CD4-positive, CD25-positive, alpha-beta regulatory T cell (primary cell): ENCODE data around the gene BMPER. TPM values are rescaled to one million over a fixed set of nuclear protein-coding genes. Genes with fewer than 3 reads are reported as not detected.
A peak's percentile ranks its signal among the peaks of the same experiment; 100 is the strongest.

Experiments
- ATAC-seq, 2 donors: fragments of 150-1000 bp; cut with Tn5 transposase; one replicate each; pipeline ENCODE4 v1.10.0; 2021; ENCODE audit warnings: low read depth in 2 of 2, moderate number of reproducible peaks in 2 of 2, moderate library complexity in 1 of 2
- DNase-seq, 3 donors: peaks; one replicate each; pipeline versions ENCODE4 v3.0.0 to v3.0.0-alpha.2; 2012 to 2022; ENCODE audit warnings: mixed read lengths in 1 of 3
- H3K27ac ChIP-seq: one replicate; pipeline ENCODE4 v1.7.0; 2013; ENCODE audit warnings: mild to moderate bottlenecking, low read length; ENCODE audit not compliant: insufficient read depth, poor library complexity, severe bottlenecking
- H3K27me3 ChIP-seq: one replicate; pipeline ENCODE4 v1.7.0; 2013; ENCODE audit warnings: low read length; ENCODE audit not compliant: control insufficient read depth, insufficient read depth
- H3K36me3 ChIP-seq: one replicate; pipeline ENCODE4 v1.7.0; 2013; ENCODE audit warnings: mild to moderate bottlenecking, low read length, moderate library complexity; ENCODE audit not compliant: control insufficient read depth, insufficient read depth
- H3K4me1 ChIP-seq: 2 replicates; pipeline ENCODE4 v1.7.0; 2013; ENCODE audit warnings: mild to moderate bottlenecking, low read length; ENCODE audit not compliant: insufficient read depth, control insufficient read depth, poor library complexity, severe bottlenecking
- H3K4me3 ChIP-seq: one replicate; pipeline ENCODE4 v1.7.0; 2013; ENCODE audit warnings: low read depth, mild to moderate bottlenecking, low read length, moderate library complexity
- H3K9me3 ChIP-seq, 2 experiments: 1 replicate in 1 of 2; 2 replicates in 1 of 2; pipeline ENCODE4 v1.7.0; 2013; ENCODE audit warnings: low read length in 2 of 2, mild to moderate bottlenecking in 1 of 2, moderate library complexity in 1 of 2; ENCODE audit not compliant: control insufficient read depth in 2 of 2
- H3K27ac Mint-ChIP-seq, 3 donors: one replicate each; pipeline ENCODE4 v1.8.0; 2020 to 2022; ENCODE audit warnings: mild to moderate bottlenecking in 3 of 3, mixed read lengths in 3 of 3, moderate library complexity in 2 of 3
- H3K27me3 Mint-ChIP-seq: one replicate; pipeline ENCODE4 v1.8.0; 2022; ENCODE audit warnings: mild to moderate bottlenecking, mixed read lengths
- H3K36me3 Mint-ChIP-seq: one replicate; pipeline ENCODE4 v1.8.0; 2020; ENCODE audit warnings: mixed read lengths
- H3K4me1 Mint-ChIP-seq, 4 donors: one replicate each; pipeline ENCODE4 v1.8.0; 2020 to 2022; ENCODE audit warnings: mixed read lengths in 4 of 4, mild to moderate bottlenecking in 1 of 4
- H3K4me3 Mint-ChIP-seq, 4 donors: one replicate each; pipeline ENCODE4 v1.8.0; 2020 to 2022; ENCODE audit warnings: mild to moderate bottlenecking in 4 of 4, mixed read lengths in 4 of 4, moderate library complexity in 3 of 4
- H3K9me3 Mint-ChIP-seq, 7 donors: one replicate each; pipeline ENCODE4 v1.8.0; 2020 to 2022; ENCODE audit warnings: mixed read lengths in 7 of 7, mild to moderate bottlenecking in 3 of 7, moderate library complexity in 2 of 7
- polyA plus RNA-seq, 4 donors: library from polyadenylated mRNA; unstranded; fragments of 300-500 nt; fragmentation: Illumina TruSeq; gene quantifications; one replicate each; pipeline ENCODE4 v1.2.3, GENCODE V29; 2021
- total RNA-seq: library from RNA; stranded (reverse); gene quantifications from one replicate; pipeline ENCODE4 v1.2.3, GENCODE V29; 2022

BMPER gene
- total and polyA plus RNA-seq, 5 donors from 2014 or later, result not detected

GRCh38 chr7:33904681-33905388 lies 504 bp upstream of the BMPER start:
- no peaks in the 10 kb centered on the region for H3K9me3 ChIP-seq
- H3K27me3 ChIP-seq, result peaks cover 50% of the 10 kb centered on the region
- Mint-ChIP-seq H3K4me3 (peak overlapping the region in 2 of 4 donors; percentile 59 to 65), H3K9me3 (peaks cover 0 to 5% (median 0%) of the 10 kb centered on the region in 7 donors), H3K36me3 (no peaks in the 10 kb centered on the region), H3K27me3 (peaks cover 58% of the 10 kb centered on the region), H3K4me1 (peaks cover 0 to 8% (median 0%) of the 10 kb centered on the region in 4 donors), H3K27ac (no peak overlapping the region)
- H3K27ac ChIP-seq, result no peak overlapping the region
- ATAC-seq (no peak), DNase-seq (no peak)
- H3K4me3 ChIP-seq, result no peak overlapping the region
- peaks cover 12% of the 10 kb centered on the region for H3K4me1 ChIP-seq
- H3K36me3 ChIP-seq, result no peaks in the 10 kb centered on the region

- H3K27me3 Mint-ChIP-seq, result peaks cover 57% of the 10 kb centered on the region
- H3K27me3 ChIP-seq, result peaks cover 40% of the 10 kb centered on the region
Measured at GRCh38 chr7:33906697-33907096, 1.4 kb downstream of the BMPER start.

GRCh38 chr7:33907625-33908024 lies 2.3 kb downstream of the BMPER start:
- DNase-seq (no peak), ATAC-seq (no peak)
- Histone ChIP-seq H3K9me3 (no peaks in the 10 kb centered on the region), H3K4me3 (no peak overlapping the region), H3K4me1 (peaks cover 12% of the 10 kb centered on the region), H3K36me3 (no peaks in the 10 kb centered on the region), H3K27ac (no peak overlapping the region), H3K27me3 (peaks cover 32% of the 10 kb centered on the region)
- peaks cover 0 to 8% (median 0%) of the 10 kb centered on the region in 4 donors for H3K4me1 Mint-ChIP-seq
- no peak overlapping the region for H3K4me3 Mint-ChIP-seq
- H3K27me3 Mint-ChIP-seq, result peaks cover 50% of the 10 kb centered on the region
- peaks cover 0 to 4% (median 0%) of the 10 kb centered on the region in 7 donors for H3K9me3 Mint-ChIP-seq
- H3K36me3 Mint-ChIP-seq, result no peaks in the 10 kb centered on the region
- no peak overlapping the region for H3K27ac Mint-ChIP-seq

More at GRCh38 chr7:33906697-33907096, 1.4 kb downstream of the BMPER start:
- Mint-ChIP-seq H3K4me1 (peaks cover 0 to 8% (median 0%) of the 10 kb centered on the region in 4 donors), H3K9me3 (peaks cover 0 to 2% (median 0%) of the 10 kb centered on the region in 7 donors), H3K36me3 (no peaks in the 10 kb centered on the region), H3K27ac (no peak overlapping the region), H3K4me3 (no peak overlapping the region)
- Histone ChIP-seq H3K4me1 (peaks cover 12% of the 10 kb centered on the region), H3K4me3 (no peak overlapping the region), H3K9me3 (no peaks in the 10 kb centered on the region), H3K36me3 (no peaks in the 10 kb centered on the region), H3K27ac (no peak overlapping the region)
- ATAC-seq (no peak), DNase-seq (no peak)

- peaks cover 0 to 2% (median 0%) of the 10 kb centered on the region in 7 donors for H3K9me3 Mint-ChIP-seq
- H3K9me3 ChIP-seq, result no peaks in the 10 kb centered on the region
- H3K4me3 ChIP-seq, result no peak overlapping the region
- H3K4me1 ChIP-seq, result peaks cover 7% of the 10 kb centered on the region
- H3K27me3 Mint-ChIP-seq, result peaks cover 33% of the 10 kb centered on the region
- DNase-seq (no peak), ATAC-seq (no peak)
- peaks cover 20% of the 10 kb centered on the region for H3K27me3 ChIP-seq
- no peaks in the 10 kb centered on the region for H3K36me3 ChIP-seq
- no peak overlapping the region for H3K27ac ChIP-seq
- peaks cover 0 to 2% (median 0%) of the 10 kb centered on the region in 4 donors for H3K4me1 Mint-ChIP-seq
- H3K4me3 Mint-ChIP-seq, result no peak overlapping the region
- no peaks in the 10 kb centered on the region for H3K36me3 Mint-ChIP-seq
- H3K27ac Mint-ChIP-seq, result no peak overlapping the region
Measured at GRCh38 chr7:33909318-33909717, 4.0 kb downstream of the BMPER start.

- H3K36me3 ChIP-seq, result no peaks in the 10 kb centered on the region
- DNase-seq, result no peak
- Mint-ChIP-seq H3K9me3 (peaks cover 0 to 2% (median 0%) of the 10 kb centered on the region in 7 donors), H3K36me3 (no peaks in the 10 kb centered on the region), H3K27me3 (peaks cover 29% of the 10 kb centered on the region), H3K4me3 (no peak overlapping the region), H3K4me1 (no peaks in the 10 kb centered on the region), H3K27ac (no peak overlapping the region)
- H3K27me3 ChIP-seq, result peaks cover 22% of the 10 kb centered on the region
- no peak overlapping the region for H3K27ac ChIP-seq
- peaks cover 2% of the 10 kb centered on the region for H3K4me1 ChIP-seq
- no peak for ATAC-seq
- H3K9me3 ChIP-seq, result no peaks in the 10 kb centered on the region
- no peak overlapping the region for H3K4me3 ChIP-seq
Measured at GRCh38 chr7:33909755-33910154, 4.4 kb downstream of the BMPER start.

GRCh38 chr7:33910756-33911155 lies 5.4 kb downstream of the BMPER start:
- no peak overlapping the region for H3K27ac ChIP-seq
- H3K9me3 ChIP-seq, result no peaks in the 10 kb centered on the region
- H3K27me3 ChIP-seq, result peaks cover 22% of the 10 kb centered on the region
- H3K36me3 ChIP-seq, result no peaks in the 10 kb centered on the region
- DNase-seq (no peak), ATAC-seq (no peak)
- no peaks in the 10 kb centered on the region for H3K4me1 Mint-ChIP-seq
- no peak overlapping the region for H3K4me3 ChIP-seq
- peaks cover 0 to 2% (median 0%) of the 10 kb centered on the region in 7 donors for H3K9me3 Mint-ChIP-seq
- no peak overlapping the region for H3K4me3 Mint-ChIP-seq
- no peaks in the 10 kb centered on the region for H3K4me1 ChIP-seq
- H3K27me3 Mint-ChIP-seq, result peaks cover 29% of the 10 kb centered on the region
- H3K36me3 Mint-ChIP-seq, result no peaks in the 10 kb centered on the region
- H3K27ac Mint-ChIP-seq, result peak overlapping the region in 1 of 3 donors; percentile 11

GRCh38 chr7:33916357-33917081 lies 11.2 kb downstream of the BMPER start:
- Histone ChIP-seq H3K27ac (no peak overlapping the region), H3K4me3 (no peak overlapping the region), H3K4me1 (no peaks in the 10 kb centered on the region), H3K36me3 (no peaks in the 10 kb centered on the region), H3K27me3 (peaks cover 1% of the 10 kb centered on the region), H3K9me3 (no peaks in the 10 kb centered on the region)
- Mint-ChIP-seq H3K4me1 (no peaks in the 10 kb centered on the region), H3K4me3 (no peak overlapping the region), H3K27me3 (no peaks in the 10 kb centered on the region), H3K9me3 (peaks cover 0 to 5% (median 0%) of the 10 kb centered on the region in 7 donors), H3K36me3 (no peaks in the 10 kb centered on the region), H3K27ac (no peak overlapping the region)
- DNase-seq (no peak), ATAC-seq (no peak)
